ENCODE results near the gene VIL1.

DNA sequence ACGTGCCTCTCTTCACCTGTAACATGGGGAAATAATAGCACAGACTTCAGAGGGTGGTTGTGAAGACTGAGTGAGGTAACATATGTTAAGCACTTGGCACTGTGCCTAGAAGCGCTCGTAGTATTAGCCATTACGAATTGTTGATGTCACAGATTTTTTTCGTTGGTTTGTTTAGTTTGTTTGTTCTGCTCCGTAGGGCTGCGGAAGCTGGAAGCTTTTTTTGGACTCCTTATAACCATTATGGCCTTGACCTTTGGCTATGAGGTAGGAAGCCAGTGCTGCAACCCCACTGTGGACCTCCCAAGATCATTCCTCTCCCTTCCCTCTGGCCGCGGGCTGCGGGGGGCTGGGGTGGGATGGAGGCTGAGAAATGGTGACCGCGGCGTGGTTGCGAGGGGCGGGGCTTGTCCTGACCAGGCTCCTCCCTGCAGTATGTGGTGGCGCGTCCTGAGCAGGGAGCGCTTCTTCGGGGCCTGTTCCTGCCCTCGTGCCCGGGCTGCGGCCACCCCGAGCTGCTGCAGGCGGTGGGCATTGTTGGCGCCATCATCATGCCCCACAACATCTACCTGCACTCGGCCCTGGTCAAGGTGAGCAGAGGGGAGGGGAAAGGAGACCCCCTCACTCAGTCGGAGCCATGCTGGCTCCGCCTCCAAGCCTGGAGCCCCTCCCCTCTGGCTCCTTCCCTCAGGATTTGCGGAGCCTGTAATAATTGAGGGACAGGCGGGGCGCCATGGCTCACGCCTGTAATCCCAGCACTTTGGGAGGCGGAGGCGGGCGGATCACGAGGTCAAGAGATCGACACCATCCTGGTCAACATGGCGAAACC is 31.3 kb upstream of the VIL1 start:
- TF ChIP-seq ZNF384 (IDR thresholded peaks at IDR 0.05) = no peak
- no peak for TF ChIP-seq FOXK2 (IDR thresholded peaks at IDR 0.05)
- no peak for TF ChIP-seq CTBP1 (IDR thresholded peaks at IDR 0.05; ENCODE audit: borderline replicate concordance)

Measured in HEK293T (cell line).